ENCODE measurements around the gene BCO1.

The BCO1 gene

GRCh38 chr16:81296631-81297030 is 58.1 kb downstream of the BCO1 start:
- no peaks in the 10 kb centered on the region for H3K9me3 ChIP-seq
- no peaks in the 10 kb centered on the region for H3K4me1 ChIP-seq (ENCODE audit: control insufficient read depth in 1 of 2, insufficient read depth in 1 of 2, low read depth in 1 of 2, low read length in 1 of 2)
- H3K4me3 ChIP-seq (ENCODE audit: low read depth in 1 of 2, low read length in 1 of 2), result no peak overlapping the region
- H3K27ac ChIP-seq, result no peak overlapping the region
- no peak for TF ChIP-seq CTCF (IDR thresholded peaks at IDR 0.05)
- H3K27me3 ChIP-seq, result peaks cover 21% of the 10 kb centered on the region
- no peaks in the 10 kb centered on the region for H3K36me3 ChIP-seq

GRCh38 chr16:81307770-81308169 is 69.3 kb downstream of the BCO1 start:
- Histone ChIP-seq H3K9me3 (no peaks in the 10 kb centered on the region), H3K4me3 (ENCODE audit: low read depth in 1 of 2, low read length in 1 of 2) (no peak overlapping the region), H3K36me3 (no peaks in the 10 kb centered on the region), H3K4me1 (ENCODE audit: control insufficient read depth in 1 of 2, insufficient read depth in 1 of 2, low read depth in 1 of 2, low read length in 1 of 2) (no peaks in the 10 kb centered on the region), H3K27ac (no peak overlapping the region), H3K27me3 (no peaks in the 10 kb centered on the region)
- TF ChIP-seq CTCF (IDR thresholded peaks at IDR 0.05), result no peak

GRCh38 chr16:81310045-81310644 is 71.7 kb downstream of the BCO1 start:
- Histone ChIP-seq H3K27ac (no peak overlapping the region), H3K27me3 (peaks cover under 1% of the 10 kb centered on the region), H3K36me3 (no peaks in the 10 kb centered on the region), H3K9me3 (no peaks in the 10 kb centered on the region), H3K4me1 (ENCODE audit: control insufficient read depth in 1 of 2, insufficient read depth in 1 of 2, low read depth in 1 of 2, low read length in 1 of 2) (peaks cover 8 to 10% of the 10 kb centered on the region in 2 experiments), H3K4me3 (ENCODE audit: low read depth in 1 of 2, low read length in 1 of 2) (no peak overlapping the region)
- no peak for TF ChIP-seq CTCF (IDR thresholded peaks at IDR 0.05)

- TF ChIP-seq CTCF (IDR thresholded peaks at IDR 0.05), result no peak
- peaks cover 17% of the 10 kb centered on the region for H3K27me3 ChIP-seq
- no peaks in the 10 kb centered on the region for H3K36me3 ChIP-seq
- H3K27ac ChIP-seq, result no peak overlapping the region
- H3K4me1 ChIP-seq (ENCODE audit: control insufficient read depth in 1 of 2, insufficient read depth in 1 of 2, low read depth in 1 of 2, low read length in 1 of 2), result peaks cover 17% of the 10 kb centered on the region in 2 experiments
- H3K4me3 ChIP-seq (ENCODE audit: low read depth in 1 of 2, low read length in 1 of 2), result no peak overlapping the region
- no peaks in the 10 kb centered on the region for H3K9me3 ChIP-seq
Measured at GRCh38 chr16:81311762-81312161, 73.3 kb downstream of the BCO1 start.

- no peak for TF ChIP-seq CTCF (IDR thresholded peaks at IDR 0.05)
- peaks cover 17% of the 10 kb centered on the region in 2 experiments for H3K4me1 ChIP-seq (ENCODE audit: control insufficient read depth in 1 of 2, insufficient read depth in 1 of 2, low read depth in 1 of 2, low read length in 1 of 2)
- no peaks in the 10 kb centered on the region for H3K36me3 ChIP-seq
- H3K9me3 ChIP-seq, result no peaks in the 10 kb centered on the region
- H3K27ac ChIP-seq, result peak overlapping the region; percentile 73
- H3K4me3 ChIP-seq (ENCODE audit: low read depth in 1 of 2, low read length in 1 of 2), result peak overlapping the region; percentile 83 to 95
- H3K27me3 ChIP-seq, result peaks cover 17% of the 10 kb centered on the region
Measured at GRCh38 chr16:81313701-81314602, 75.5 kb downstream of the BCO1 start.

Data from neutrophil (primary cell).